GM18526 (cell line): ENCODE data around the gene CDH10.

Source experiments
- POLR2A ChIP-seq: IDR thresholded peaks from 3 replicates; pipeline ENCODE4 v1.6.1; 2011; ENCODE audit not compliant: insufficient read length; ENCODE audit errors: extremely low read depth

CDH10 gene

GRCh38 chr5:24616566-24616965 lies 28.2 kb downstream of the CDH10 start:
- TF ChIP-seq POLR2A, result no peak

GRCh38 chr5:24615159-24615558 lies 29.6 kb downstream of the CDH10 start:
- no peak for TF ChIP-seq POLR2A

- TF ChIP-seq POLR2A, result no peak
These were observed 35.1 kb downstream of the CDH10 start for GRCh38 chr5:24609706-24610105.

- no peak for TF ChIP-seq POLR2A
These were observed 37.8 kb downstream of the CDH10 start for GRCh38 chr5:24606971-24607370.

- TF ChIP-seq POLR2A, result no peak
These were observed 42.6 kb downstream of the CDH10 start for GRCh38 chr5:24602188-24602587.

GRCh38 chr5:24598956-24599355 lies 45.8 kb downstream of the CDH10 start:
- TF ChIP-seq POLR2A, result no peak

- no peak for TF ChIP-seq POLR2A
These were observed 49.4 kb downstream of the CDH10 start for GRCh38 chr5:24595329-24595728.

GRCh38 chr5:24591426-24591825 lies 53.4 kb downstream of the CDH10 start:
- no peak for TF ChIP-seq POLR2A

- no peak for TF ChIP-seq POLR2A
These were observed 55.2 kb downstream of the CDH10 start for GRCh38 chr5:24589566-24589965.

GRCh38 chr5:24585751-24586150 lies 59.0 kb downstream of the CDH10 start:
- TF ChIP-seq POLR2A, result no peak

GRCh38 chr5:24571302-24571701 lies 73.5 kb downstream of the CDH10 start:
- no peak for TF ChIP-seq POLR2A

GRCh38 chr5:24566933-24567332 lies 77.8 kb downstream of the CDH10 start:
- no peak for TF ChIP-seq POLR2A

GRCh38 chr5:24555229-24555628 lies 89.5 kb downstream of the CDH10 start:
- TF ChIP-seq POLR2A, result no peak

GRCh38 chr5:24547132-24547531 lies 97.6 kb downstream of the CDH10 start:
- TF ChIP-seq POLR2A, result no peak

GRCh38 chr5:24539613-24540012 lies 105.2 kb downstream of the CDH10 start:
- TF ChIP-seq POLR2A, result no peak

- no peak for TF ChIP-seq POLR2A
These were observed 106.4 kb downstream of the CDH10 start for GRCh38 chr5:24538346-24538745.

- TF ChIP-seq POLR2A, result no peak
These were observed 109.1 kb downstream of the CDH10 start for GRCh38 chr5:24535646-24536045.

- no peak for TF ChIP-seq POLR2A
These were observed 113.9 kb downstream of the CDH10 start for GRCh38 chr5:24530906-24531305.
